Measurements from ENCODE around the gene MRGPRF.

The MRGPRF gene

DNA sequence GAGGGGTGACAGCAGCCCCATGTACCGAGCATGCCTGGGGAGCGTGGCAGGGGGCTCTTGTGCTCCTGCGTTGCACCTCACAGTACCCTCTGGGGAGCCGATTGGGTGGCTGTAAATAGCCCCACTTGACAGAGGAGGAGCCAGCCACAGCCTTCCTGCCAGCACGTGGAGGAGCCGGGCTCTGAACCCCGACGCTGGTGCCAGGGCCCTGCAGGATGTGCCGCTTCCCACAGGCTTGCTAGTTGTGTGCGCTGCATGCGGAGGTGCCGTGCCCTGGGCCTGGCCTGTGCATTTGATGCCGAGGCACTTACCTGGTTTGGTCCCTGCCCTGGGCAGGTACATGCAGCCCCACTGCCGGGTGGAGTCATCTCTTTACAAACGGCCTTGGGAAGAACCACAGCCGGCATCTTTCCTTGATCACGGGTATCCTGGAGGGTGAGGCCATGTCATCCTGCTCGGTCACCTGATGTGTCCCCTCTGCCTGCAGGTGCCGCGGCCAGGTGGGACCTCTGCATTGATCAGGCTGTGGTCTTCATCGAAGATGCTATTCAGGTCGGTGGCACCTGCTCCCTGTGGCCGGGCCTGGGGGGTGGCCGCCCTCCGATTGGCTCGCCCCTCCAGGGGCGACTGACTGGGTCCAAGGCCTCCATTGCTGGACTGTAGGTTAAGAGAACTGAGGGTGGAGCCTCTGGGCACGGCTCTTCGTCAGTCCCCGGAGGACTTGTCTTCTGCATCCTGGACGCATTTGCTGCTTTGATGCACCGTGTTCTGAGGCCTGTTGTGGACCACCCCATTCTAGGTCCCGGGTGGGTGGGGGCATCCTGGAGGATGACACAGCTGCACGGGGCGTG lies 40.7 kb upstream of the MRGPRF start:
- no peak overlapping the region for H2AFZ ChIP-seq (ENCODE audit: low read length)
- peaks cover 25% of the 10 kb centered on the region for H3K4me1 ChIP-seq (ENCODE audit: low read length)
- no peaks in the 10 kb centered on the region for H4K20me1 ChIP-seq (ENCODE audit: insufficient read depth, low read length)
- no peaks in the 10 kb centered on the region for H3K9me3 ChIP-seq (replicated peaks; ENCODE audit: insufficient read depth, low read length)
- H3K79me2 ChIP-seq (ENCODE audit: low read length), result peaks cover 63% of the 10 kb centered on the region
- DNase-seq, result no peak
- H3K36me3 ChIP-seq (replicated peaks; ENCODE audit: insufficient read depth, low read length), result no peaks in the 10 kb centered on the region
- H3K9me2 ChIP-seq (replicated peaks; ENCODE audit: insufficient read depth, low read length), result no peaks in the 10 kb centered on the region
- H3K4me2 ChIP-seq (ENCODE audit: low read depth, low read length), result no peak overlapping the region
- H3K4me3 ChIP-seq (ENCODE audit: low read length), result no peak overlapping the region
- H3K27me3 ChIP-seq (replicated peaks; ENCODE audit: insufficient read depth, low read length), result no peaks in the 10 kb centered on the region
- H3K9ac ChIP-seq (ENCODE audit: low read length), result no peak overlapping the region
- TF ChIP-seq EZH2phosphoT487 (IDR thresholded peaks at IDR 0.05; ENCODE audit: low read length) (no peak), EZH2 (optimal IDR thresholded peaks at IDR 0.05; ENCODE audit: low read depth, low read length) (no peak)
- TF ChIP-seq, protein P1, sequence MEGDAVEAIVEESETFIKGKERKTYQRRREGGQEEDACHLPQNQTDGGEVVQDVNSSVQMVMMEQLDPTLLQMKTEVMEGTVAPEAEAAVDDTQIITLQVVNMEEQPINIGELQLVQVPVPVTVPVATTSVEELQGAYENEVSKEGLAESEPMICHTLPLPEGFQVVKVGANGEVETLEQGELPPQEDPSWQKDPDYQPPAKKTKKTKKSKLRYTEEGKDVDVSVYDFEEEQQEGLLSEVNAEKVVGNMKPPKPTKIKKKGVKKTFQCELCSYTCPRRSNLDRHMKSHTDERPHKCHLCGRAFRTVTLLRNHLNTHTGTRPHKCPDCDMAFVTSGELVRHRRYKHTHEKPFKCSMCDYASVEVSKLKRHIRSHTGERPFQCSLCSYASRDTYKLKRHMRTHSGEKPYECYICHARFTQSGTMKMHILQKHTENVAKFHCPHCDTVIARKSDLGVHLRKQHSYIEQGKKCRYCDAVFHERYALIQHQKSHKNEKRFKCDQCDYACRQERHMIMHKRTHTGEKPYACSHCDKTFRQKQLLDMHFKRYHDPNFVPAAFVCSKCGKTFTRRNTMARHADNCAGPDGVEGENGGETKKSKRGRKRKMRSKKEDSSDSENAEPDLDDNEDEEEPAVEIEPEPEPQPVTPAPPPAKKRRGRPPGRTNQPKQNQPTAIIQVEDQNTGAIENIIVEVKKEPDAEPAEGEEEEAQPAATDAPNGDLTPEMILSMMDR (IDR thresholded peaks at IDR 0.05; ENCODE audit: low read length), result no peak
- H3F3A ChIP-seq (ENCODE audit: insufficient read depth, low read length), result peaks cover 13% of the 10 kb centered on the region; the same call in 1 of the 2 replicates
- no peak overlapping the region for H3K27ac ChIP-seq (ENCODE audit: low read length)

DNA sequence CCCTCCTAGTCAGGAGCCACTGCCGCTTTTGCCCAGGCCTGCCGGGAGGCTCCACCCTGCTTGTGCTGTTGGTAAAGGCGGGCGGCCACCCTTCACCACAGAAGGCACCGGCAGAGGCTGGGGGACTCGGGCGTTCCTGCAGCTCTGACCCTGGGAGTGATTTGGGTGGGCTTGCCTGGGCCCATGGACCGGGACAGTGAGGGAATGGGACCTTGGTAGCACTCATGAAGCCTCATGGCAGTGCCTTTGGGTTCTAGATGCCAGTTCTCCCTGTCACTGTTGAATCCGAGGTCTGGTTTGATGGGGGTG lies 40.1 kb upstream of the MRGPRF start:
- DNase-seq, result no peak
- Histone ChIP-seq H2AFZ (ENCODE audit: low read length) (no peak overlapping the region), H3F3A (ENCODE audit: insufficient read depth, low read length) (peaks cover 13% of the 10 kb centered on the region; the same call in 1 of the 2 replicates), H3K9me3 (replicated peaks; ENCODE audit: insufficient read depth, low read length) (no peaks in the 10 kb centered on the region), H3K9me2 (replicated peaks; ENCODE audit: insufficient read depth, low read length) (no peaks in the 10 kb centered on the region), H3K4me3 (ENCODE audit: low read length) (no peak overlapping the region), H3K27ac (ENCODE audit: low read length) (peak overlapping the region; percentile 15; the same call in 1 of the 2 replicates), H4K20me1 (ENCODE audit: insufficient read depth, low read length) (no peaks in the 10 kb centered on the region), H3K36me3 (replicated peaks; ENCODE audit: insufficient read depth, low read length) (no peaks in the 10 kb centered on the region), H3K27me3 (replicated peaks; ENCODE audit: insufficient read depth, low read length) (no peaks in the 10 kb centered on the region), H3K4me2 (ENCODE audit: low read depth, low read length) (no peak overlapping the region), H3K9ac (ENCODE audit: low read length) (no peak overlapping the region), H3K4me1 (ENCODE audit: low read length) (peaks cover 28% of the 10 kb centered on the region), H3K79me2 (ENCODE audit: low read length) (peaks cover 63% of the 10 kb centered on the region)
- TF ChIP-seq EZH2 (optimal IDR thresholded peaks at IDR 0.05; ENCODE audit: low read depth, low read length), result no peak
- TF ChIP-seq EZH2phosphoT487 (IDR thresholded peaks at IDR 0.05; ENCODE audit: low read length), result no peak
- TF ChIP-seq, protein P1 (IDR thresholded peaks at IDR 0.05; ENCODE audit: low read length), result no peak

DNA sequence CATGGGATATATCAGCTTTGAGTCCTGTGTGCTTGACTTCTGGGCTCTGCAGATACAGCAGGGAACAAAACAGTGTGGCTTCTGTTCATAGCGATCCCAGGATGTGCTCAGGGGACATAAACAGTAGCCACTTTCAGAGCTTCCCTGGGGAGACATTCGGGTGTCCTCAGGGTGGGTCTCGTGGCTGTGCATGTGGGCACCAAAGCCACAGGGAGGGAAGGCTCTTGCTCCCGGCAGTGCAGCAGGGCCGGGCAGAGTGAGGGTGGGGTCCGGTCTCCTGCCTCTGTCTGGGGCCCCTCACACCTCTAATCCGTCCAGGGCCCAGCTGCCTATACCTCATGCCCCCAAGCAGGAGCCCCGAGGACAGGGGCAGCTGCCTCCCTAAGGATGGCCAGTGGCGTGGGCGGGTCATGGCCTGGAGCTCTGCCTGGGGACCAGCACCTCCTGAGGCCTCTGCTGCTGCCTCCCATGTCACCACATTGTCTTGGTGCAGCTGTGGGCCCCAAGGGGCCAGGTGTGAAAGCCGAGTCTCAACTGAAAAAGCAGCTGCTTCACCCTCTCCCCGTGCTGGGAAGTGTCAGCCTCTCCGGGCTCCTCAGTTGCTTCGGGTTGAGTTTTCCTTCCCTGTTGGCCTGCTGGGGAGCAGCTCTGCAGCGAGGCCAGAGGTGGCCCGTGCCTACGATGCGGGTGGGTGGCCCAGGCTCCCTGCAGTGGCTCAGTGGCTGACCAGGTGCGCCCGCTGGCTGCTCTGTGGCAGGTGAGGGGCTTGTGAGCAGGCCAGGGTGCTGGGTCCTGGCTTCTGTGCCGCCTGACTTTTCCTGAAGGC lies 39.5 kb upstream of the MRGPRF start:
- no peak overlapping the region for H3K9ac ChIP-seq (ENCODE audit: low read length)
- H4K20me1 ChIP-seq (ENCODE audit: insufficient read depth, low read length), result no peaks in the 10 kb centered on the region
- no peak overlapping the region for H2AFZ ChIP-seq (ENCODE audit: low read length)
- H3K4me1 ChIP-seq (ENCODE audit: low read length), result peaks cover 28% of the 10 kb centered on the region
- TF ChIP-seq EZH2 (optimal IDR thresholded peaks at IDR 0.05; ENCODE audit: low read depth, low read length), result no peak
- H3K79me2 ChIP-seq (ENCODE audit: low read length), result peaks cover 63% of the 10 kb centered on the region
- no peaks in the 10 kb centered on the region for H3K9me3 ChIP-seq (replicated peaks; ENCODE audit: insufficient read depth, low read length)
- H3K4me2 ChIP-seq (ENCODE audit: low read depth, low read length), result no peak overlapping the region
- H3F3A ChIP-seq (ENCODE audit: insufficient read depth, low read length), result peaks cover 13% of the 10 kb centered on the region; the same call in 1 of the 2 replicates
- H3K27me3 ChIP-seq (replicated peaks; ENCODE audit: insufficient read depth, low read length), result no peaks in the 10 kb centered on the region
- H3K36me3 ChIP-seq (replicated peaks; ENCODE audit: insufficient read depth, low read length), result no peaks in the 10 kb centered on the region
- DNase-seq, result peak; percentile 25
- no peak overlapping the region for H3K4me3 ChIP-seq (ENCODE audit: low read length)
- H3K9me2 ChIP-seq (replicated peaks; ENCODE audit: insufficient read depth, low read length), result no peaks in the 10 kb centered on the region
- peak overlapping the region; percentile 15; the same call in 1 of the 2 replicates for H3K27ac ChIP-seq (ENCODE audit: low read length)

Data from MM.1S (cell line).